ENCODE data around the gene SNX14. TPM values are rescaled to one million over a fixed set of nuclear protein-coding genes. Genes with fewer than 3 reads are reported as not detected.

Gene SNX14
- total and polyA plus RNA-seq, 2 of the 8 experiments (the other 6 are each of a cell fraction or from before 2014, with no cell fraction given), result 11.9 to 24.2 TPM

GRCh38 chr6:85472744-85473143, 120.9 kb downstream of the SNX14 start:
- Histone ChIP-seq H2BK5ac (ENCODE audit: low read depth, low read length) (no peak overlapping the region), H4K20me1 (replicated peaks in 1 of 2; ENCODE audit: control insufficient read depth in 1 of 2, insufficient read depth in 2 of 2, low read length in 2 of 2) (no peaks in the 10 kb centered on the region), H2AK5ac (ENCODE audit: low read depth, low read length) (no peak overlapping the region), H4K91ac (replicated peaks; ENCODE audit: insufficient read length, low read length) (no peak overlapping the region), H3K56ac (replicated peaks; ENCODE audit: insufficient read length, low read depth, low read length) (no peak overlapping the region), H3K23me2 (ENCODE audit: low read depth, low read length) (no peaks in the 10 kb centered on the region), H3K9ac (replicated peaks in 1 of 4; ENCODE audit: extremely low read depth in 1 of 4, low read depth in 3 of 4, low read length in 3 of 4) (no peak overlapping the region), H3K4me2 (ENCODE audit: insufficient read depth in 1 of 2, low read depth in 2 of 2, low read length in 2 of 2) (no peak overlapping the region), H3K79me2 (ENCODE audit: control insufficient read depth in 1 of 2, insufficient read depth in 2 of 2, low read length in 2 of 2) (no peaks in the 10 kb centered on the region), H2AFZ (ENCODE audit: low read length) (no peak overlapping the region), H3K27ac (ENCODE audit: low read depth, low read length) (no peak overlapping the region), H3K36me3 (ENCODE audit: control insufficient read depth in 2 of 4, insufficient read depth in 4 of 4, low read length in 3 of 4) (no peaks in the 10 kb centered on the region), H3K23ac (ENCODE audit: insufficient read length) (no peak overlapping the region), H3K4me1 (replicated peaks in 1 of 4; ENCODE audit: control insufficient read depth in 3 of 4, insufficient read depth in 4 of 4, low read length in 3 of 4) (no peaks in the 10 kb centered on the region), H2BK20ac (ENCODE audit: low read length) (no peak overlapping the region), H3K4ac (replicated peaks; ENCODE audit: insufficient read length, low read depth, low read length) (no peak overlapping the region), H2BK12ac (ENCODE audit: low read depth, low read length) (no peak overlapping the region), H2BK15ac (ENCODE audit: low read length) (no peak overlapping the region), H3K18ac (ENCODE audit: extremely low read depth, low read length) (no peak overlapping the region), H4K5ac (ENCODE audit: insufficient read length, low read depth, low read length) (no peak overlapping the region), H3K27me3 (replicated peaks in 1 of 4; ENCODE audit: control insufficient read depth in 3 of 4, extremely low read depth in 1 of 4, insufficient read depth in 3 of 4, low read length in 3 of 4) (no peaks in the 10 kb centered on the region), H3K79me1 (ENCODE audit: low read depth, low read length) (no peaks in the 10 kb centered on the region), H3K4me3 (ENCODE audit: extremely low read depth in 1 of 4, insufficient read depth in 2 of 4, low read depth in 3 of 4, low read length in 4 of 4) (no peak overlapping the region), H4K8ac (ENCODE audit: extremely low read depth, insufficient read depth, low read length) (no peak overlapping the region), H3K9me3 (ENCODE audit: insufficient read depth in 2 of 2, low read depth in 1 of 2, low read length in 1 of 2) (no peaks in the 10 kb centered on the region), H3K14ac (ENCODE audit: insufficient read length) (no peak overlapping the region), H2BK120ac (replicated peaks; ENCODE audit: low read depth, low read length) (no peak overlapping the region)
- ChIA-PET POLR2A (ENCODE audit: partially characterized antibody) (no interaction called here), CTCF (ENCODE audit: partially characterized antibody) (interaction anchor here (0.7 to 3.7 kb wide), 5 partner anchors 10 to 630 kb away, joined by 3 to 34 read pairs (median 3); no protein-coding TSS in a partner anchor)
- FAIRE-seq, result no peak
- no peak for DNase-seq (ENCODE audit: low read depth in 1 of 2, low spot score in 2 of 2)
- TF ChIP-seq SIRT6 (IDR thresholded peaks at IDR 0.05; ENCODE audit: low read length), result no peak
- no peak for TF ChIP-seq YY1 (IDR thresholded peaks at IDR 0.05; ENCODE audit: low read depth, low read length)
- TF ChIP-seq SP4 (IDR thresholded peaks at IDR 0.05; ENCODE audit: low read length), result no peak
- TF ChIP-seq RFX5 (IDR thresholded peaks at IDR 0.05; ENCODE audit: borderline replicate concordance, low read depth, low read length), result no peak
- TF ChIP-seq EGR1 (IDR thresholded peaks at IDR 0.05; ENCODE audit: borderline replicate concordance, low read depth, low read length), result no peak
- TF ChIP-seq BCL11A (IDR thresholded peaks at IDR 0.05; ENCODE audit: low read depth in 2 of 2, low read length in 2 of 2), result no peak
- TF ChIP-seq TCF12 (IDR thresholded peaks at IDR 0.05; ENCODE audit: low read depth, low read length), result no peak
- 90% methylated on average over 1 of the region's 1 CpG; no CpG with 5 or more reads in 1 of the 2 experiments for WGBS, 2 experiments (ENCODE audit: extremely low coverage in 1 of 2, insufficient coverage in 1 of 2, insufficient read length in 1 of 2, insufficient replicate concordance in 2 of 2, low coverage in 1 of 2, low lambda C conversion rate in 2 of 2, missing lambda C conversion rate in 1 of 2)

Measured in H1 (cell line).